A549 (cell line): ENCODE data around the gene TECTB.

Source experiments
- CTCF ChIP-seq: fragments of >200 bp; sonication (Bioruptor Twin); formaldehyde crosslinking; IDR thresholded peaks from 3 replicates; pipeline ENCODE4 v1.5.1; 2016
- FOSL2 ChIP-seq, 2 experiments: fragments of 450-650 bp in 1 of 2; fragments of >200 bp in 1 of 2; sonication (Bioruptor Twin) in 1 of 2; formaldehyde crosslinking; IDR thresholded peaks; 2 replicates each; pipeline versions ENCODE4 v1.5.0 to v1.6.1; 2016 to 2020; ENCODE audit warnings: mild to moderate bottlenecking in 1 of 2, moderate library complexity in 1 of 2
- GATA3 ChIP-seq: IDR thresholded peaks from 2 replicates; pipeline ENCODE4 v1.6.1; 2012; ENCODE audit warnings: borderline replicate concordance
- HDAC2 ChIP-seq: fragments of 200-600 bp; sonication (generic); IDR thresholded peaks from 2 replicates; pipeline ENCODE4 v1.6.1; 2016
- POLR2A ChIP-seq: IDR thresholded peaks from 2 replicates; pipeline ENCODE4 v1.6.1; 2012; ENCODE audit warnings: mild to moderate bottlenecking, low read length
- RAD21 ChIP-seq, 2 experiments: fragments of >200 bp in 1 of 2; sonication (Bioruptor Twin) in 1 of 2; formaldehyde crosslinking in 1 of 2; IDR thresholded peaks in 1 of 2; conservative IDR thresholded peaks in 1 of 2; 2 replicates in 1 of 2; 3 replicates in 1 of 2; pipeline ENCODE4 v1.6.1; 2012 to 2018; ENCODE audit warnings: inconsistent platforms in 1 of 2
- RNF2 ChIP-seq: fragments of 200-600 bp; sonication (generic); IDR thresholded peaks from 2 replicates; pipeline ENCODE4 v1.6.1; 2016; ENCODE audit warnings: low read depth, mild to moderate bottlenecking, antibody characterized with exemption, moderate library complexity, borderline replicate concordance
- SMC3 ChIP-seq: fragments of >200 bp; sonication (Bioruptor Twin); formaldehyde crosslinking; IDR thresholded peaks from 3 replicates; pipeline ENCODE4 v1.6.1; 2018; ENCODE audit warnings: inconsistent platforms
- ZC3H11A ChIP-seq: fragments of 450-650 bp; IDR thresholded peaks from 2 replicates; pipeline ENCODE4 v1.6.1; 2014; ENCODE audit warnings: antibody characterized with exemption, mild to moderate bottlenecking

DNA sequence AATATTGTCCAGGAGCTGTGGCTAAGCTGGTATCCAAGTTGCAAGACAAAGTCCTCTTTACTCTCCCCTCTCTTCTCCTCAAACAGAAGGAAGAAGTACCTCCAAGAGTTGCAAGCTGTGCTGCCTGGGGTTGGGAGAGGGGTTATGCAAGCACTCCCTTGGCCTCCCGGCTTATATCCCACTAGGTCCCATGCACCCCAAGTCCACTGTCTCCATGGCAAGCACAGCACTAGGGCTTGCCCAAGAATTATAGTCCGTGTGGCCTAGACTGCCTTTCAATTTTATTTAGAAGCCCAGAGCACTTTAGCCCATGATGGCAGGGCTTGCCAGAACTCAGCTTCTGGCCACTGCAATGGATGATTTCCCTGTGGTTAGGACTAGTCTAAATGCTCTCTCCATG, 40.4 kb upstream of the TECTB start:
- TF ChIP-seq CTCF, result no peak
- TF ChIP-seq FOSL2 (IDR thresholded peaks at IDR 0.05), result no peak
- no peak for TF ChIP-seq FOSL2 (CRISPR knock-in tag; IDR thresholded peaks at IDR 0.05)
- TF ChIP-seq ZC3H11A, result no peak
- TF ChIP-seq SMC3, result no peak
- no peak for TF ChIP-seq POLR2A
- TF ChIP-seq RNF2, result no peak
- TF ChIP-seq RAD21 (conservative IDR thresholded peaks at IDR 0.05 in 1 of 2, IDR thresholded peaks at IDR 0.05 in 1 of 2), result no peak
- no peak for TF ChIP-seq HDAC2
- no peak for TF ChIP-seq GATA3
